Gastroesophageal sphincter (tissue), 4 donors: ENCODE results near the gene ENTHD1. TPM values are rescaled to one million over a fixed set of nuclear protein-coding genes. Genes with fewer than 3 reads are reported as not detected.

ENCODE experiments used
- ATAC-seq: fragments of 150-250 bp; one replicate; pipeline ENCODE4 v1.9.1; 2016; ENCODE audit warnings: mild to moderate bottlenecking, moderate library complexity
- H3K27ac ChIP-seq, 4 donors: fragments of 200-600 bp; sonication (generic) in 3 of 4; 1 replicate in 3 of 4; 2 replicates in 1 of 4; pipeline ENCODE4 v1.5.1; 2016 to 2019
- H3K27me3 ChIP-seq: fragments of 200-600 bp; sonication (generic); one replicate; pipeline ENCODE4 v1.5.1; 2019
- H3K36me3 ChIP-seq, 2 donors: fragments of 200-600 bp; sonication (generic); one replicate each; pipeline ENCODE4 v1.5.1; 2019; ENCODE audit warnings: control low read depth in 1 of 2
- H3K4me1 ChIP-seq, 3 donors: fragments of 200-600 bp; sonication (generic); 1 replicate in 2 of 3; 2 replicates in 1 of 3; pipeline ENCODE4 v1.5.1; 2016 to 2019; ENCODE audit warnings: control low read depth in 2 of 3
- H3K4me3 ChIP-seq, 2 donors: fragments of 200-600 bp; sonication (generic); one replicate each; pipeline ENCODE4 v1.5.1; 2019; ENCODE audit warnings: mild to moderate bottlenecking in 1 of 2, moderate library complexity in 1 of 2
- H3K9me3 ChIP-seq, 3 donors: fragments of 200-600 bp; sonication (generic); one replicate each; pipeline ENCODE4 v1.5.1; 2017 to 2019; ENCODE audit warnings: control low read depth in 2 of 3
- CTCF ChIP-seq, 4 experiments: fragments of 200-600 bp in 2 of 4; fragments of 450-650 bp in 2 of 4; sonication (generic) in 1 of 4; IDR thresholded peaks; one replicate each; pipeline ENCODE4 v1.5.1; 2017 to 2019; ENCODE audit warnings: antibody characterized with exemption in 4 of 4, mild to moderate bottlenecking in 2 of 4, moderate library complexity in 2 of 4
- EP300 ChIP-seq: sonication (generic); formaldehyde crosslinking; IDR thresholded peaks from one replicate; pipeline ENCODE4 v1.6.1; 2017; ENCODE audit warnings: antibody characterized with exemption, mild to moderate bottlenecking
- POLR2A ChIP-seq, 2 donors: fragments of 450-650 bp; IDR thresholded peaks; one replicate each; pipeline ENCODE4 v1.6.1; 2017; ENCODE audit warnings: antibody characterized with exemption in 2 of 2, mild to moderate bottlenecking in 2 of 2, moderate library complexity in 1 of 2
- POLR2AphosphoS5 ChIP-seq: sonication (generic); formaldehyde crosslinking; IDR thresholded peaks from one replicate; pipeline ENCODE4 v1.6.1; 2017; ENCODE audit warnings: antibody characterized with exemption
- WGBS, 2 donors: methylation state at CpG; one replicate each; pipeline ENCODE4 v1.1.5; 2018; ENCODE audit warnings: low coverage in 1 of 2; 5-methylcytosine and 5-hydroxymethylcytosine counted together
- total RNA-seq, 4 donors: library from RNA; depleted of rRNA; stranded (reverse); fragments of >200 nt; gene quantifications; one replicate each; pipeline ENCODE4 v1.1.0, GENCODE V29; 2016

ENTHD1 gene
- total RNA-seq, 4 donors from 2014 or later: 0.47 TPM; not detected in 3

GRCh38 chr22:39721206-39722031 is 172.1 kb downstream of the ENTHD1 start:
- H3K4me3 ChIP-seq: no peak overlapping the region
- peaks cover 36% of the 10 kb centered on the region for H3K27me3 ChIP-seq
- no peaks in the 10 kb centered on the region for H3K9me3 ChIP-seq
- WGBS, 2 donors: 10% methylated on average over 3 of the region's 9 CpGs; no CpG with 5 or more reads in 1 of the 2 donors
- no peaks in the 10 kb centered on the region for H3K4me1 ChIP-seq
- H3K36me3 ChIP-seq: no peaks in the 10 kb centered on the region
- no peak overlapping the region for H3K27ac ChIP-seq
- no peak for TF ChIP-seq POLR2A (IDR thresholded peaks at IDR 0.05)
- TF ChIP-seq EP300: no peak
- no peak for TF ChIP-seq POLR2AphosphoS5
- no peak for TF ChIP-seq CTCF (IDR thresholded peaks at IDR 0.05)
- ATAC-seq: no peak

GRCh38 chr22:39719559-39720450 is 173.8 kb downstream of the ENTHD1 start:
- Histone ChIP-seq H3K36me3 (no peaks in the 10 kb centered on the region), H3K4me1 (no peaks in the 10 kb centered on the region), H3K9me3 (no peaks in the 10 kb centered on the region), H3K27ac (no peak overlapping the region), H3K27me3 (peaks cover 20% of the 10 kb centered on the region), H3K4me3 (no peak overlapping the region)
- no peak for TF ChIP-seq POLR2A (IDR thresholded peaks at IDR 0.05)
- no peak for TF ChIP-seq CTCF (IDR thresholded peaks at IDR 0.05)
- TF ChIP-seq POLR2AphosphoS5: no peak
- TF ChIP-seq EP300: no peak
- WGBS, 2 donors: 56 to 69% methylated on average over 4 to 14 of the region's 15 CpGs
- no peak for ATAC-seq

- Histone ChIP-seq H3K27ac (no peak overlapping the region), H3K36me3 (no peaks in the 10 kb centered on the region), H3K4me3 (no peak overlapping the region), H3K4me1 (no peaks in the 10 kb centered on the region), H3K9me3 (no peaks in the 10 kb centered on the region), H3K27me3 (peaks cover 12% of the 10 kb centered on the region)
- ATAC-seq: no peak
- WGBS, 2 donors: 93 to 100% methylated on average over 1 to 6 of the region's 8 CpGs
- no peak for TF ChIP-seq CTCF (IDR thresholded peaks at IDR 0.05)
- TF ChIP-seq EP300: no peak
- TF ChIP-seq POLR2AphosphoS5: no peak
- TF ChIP-seq POLR2A (IDR thresholded peaks at IDR 0.05): no peak
Observed at GRCh38 chr22:39718921-39719475, 174.6 kb downstream of the ENTHD1 start.

- 77 to 79% methylated on average over 3 to 4 of the region's 7 CpGs for WGBS, 2 donors
Observed at GRCh38 chr22:39718206-39718605, 175.4 kb downstream of the ENTHD1 start.

More at GRCh38 chr22:39718206-39718605, 175.4 kb downstream of the ENTHD1 start:
- Histone ChIP-seq H3K36me3 (no peaks in the 10 kb centered on the region), H3K27me3 (peaks cover 14% of the 10 kb centered on the region), H3K4me1 (no peaks in the 10 kb centered on the region), H3K27ac (no peak overlapping the region), H3K9me3 (no peaks in the 10 kb centered on the region), H3K4me3 (no peak overlapping the region)
- TF ChIP-seq EP300: no peak
- TF ChIP-seq POLR2A (IDR thresholded peaks at IDR 0.05): no peak
- no peak for TF ChIP-seq POLR2AphosphoS5
- no peak for TF ChIP-seq CTCF (IDR thresholded peaks at IDR 0.05)
- ATAC-seq: no peak
